ENCODE results near the gene PLEKHA6.

DNA sequence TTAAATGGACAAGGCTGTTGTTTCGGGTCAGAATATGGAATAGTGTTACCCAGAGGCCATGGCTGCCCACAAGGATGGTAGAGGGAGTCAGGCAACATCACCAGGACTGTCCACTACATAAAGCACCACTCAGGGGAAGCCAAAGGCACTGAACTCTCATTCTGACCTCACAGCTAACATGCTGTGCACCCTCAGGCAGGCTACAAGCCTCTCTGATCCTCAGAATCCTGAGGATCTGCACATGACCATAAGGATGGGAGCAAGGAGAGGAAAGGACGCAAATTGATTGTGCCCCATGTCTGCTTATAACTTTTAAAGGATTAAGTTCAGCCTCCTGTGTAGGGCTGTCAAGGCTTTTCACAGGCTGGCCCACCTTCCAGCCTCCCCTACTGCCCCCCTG is 38.7 kb downstream of the PLEKHA6 start:
- TF ChIP-seq, protein P1, sequence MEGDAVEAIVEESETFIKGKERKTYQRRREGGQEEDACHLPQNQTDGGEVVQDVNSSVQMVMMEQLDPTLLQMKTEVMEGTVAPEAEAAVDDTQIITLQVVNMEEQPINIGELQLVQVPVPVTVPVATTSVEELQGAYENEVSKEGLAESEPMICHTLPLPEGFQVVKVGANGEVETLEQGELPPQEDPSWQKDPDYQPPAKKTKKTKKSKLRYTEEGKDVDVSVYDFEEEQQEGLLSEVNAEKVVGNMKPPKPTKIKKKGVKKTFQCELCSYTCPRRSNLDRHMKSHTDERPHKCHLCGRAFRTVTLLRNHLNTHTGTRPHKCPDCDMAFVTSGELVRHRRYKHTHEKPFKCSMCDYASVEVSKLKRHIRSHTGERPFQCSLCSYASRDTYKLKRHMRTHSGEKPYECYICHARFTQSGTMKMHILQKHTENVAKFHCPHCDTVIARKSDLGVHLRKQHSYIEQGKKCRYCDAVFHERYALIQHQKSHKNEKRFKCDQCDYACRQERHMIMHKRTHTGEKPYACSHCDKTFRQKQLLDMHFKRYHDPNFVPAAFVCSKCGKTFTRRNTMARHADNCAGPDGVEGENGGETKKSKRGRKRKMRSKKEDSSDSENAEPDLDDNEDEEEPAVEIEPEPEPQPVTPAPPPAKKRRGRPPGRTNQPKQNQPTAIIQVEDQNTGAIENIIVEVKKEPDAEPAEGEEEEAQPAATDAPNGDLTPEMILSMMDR (IDR thresholded peaks at IDR 0.05), result no peak
- TF ChIP-seq POLR2AphosphoS5 (IDR thresholded peaks at IDR 0.05) (no peak), POLR2A (IDR thresholded peaks at IDR 0.05) (no peak), EP300 (IDR thresholded peaks at IDR 0.05) (no peak)
